NCI-H1694 treated with DMSO at 0.1 percent for 48 hours (cell line): ENCODE measurements around the gene MROH9.

ENCODE experiments used
- DNase-seq: peaks from one replicate; lab custom pipeline; 2025; lab: John Stamatoyannopoulos, UW

Gene MROH9

GRCh38 chr1:170967042-170967910, 31.9 kb downstream of the MROH9 start:
- DNase-seq: peak; percentile 22

GRCh38 chr1:170970256-170970655, 34.9 kb downstream of the MROH9 start:
- DNase-seq: no peak

GRCh38 chr1:170978371-170978910, 43.1 kb downstream of the MROH9 start:
- DNase-seq: no peak

GRCh38 chr1:170985406-170985805, 50.1 kb downstream of the MROH9 start:
- DNase-seq: no peak

DNA sequence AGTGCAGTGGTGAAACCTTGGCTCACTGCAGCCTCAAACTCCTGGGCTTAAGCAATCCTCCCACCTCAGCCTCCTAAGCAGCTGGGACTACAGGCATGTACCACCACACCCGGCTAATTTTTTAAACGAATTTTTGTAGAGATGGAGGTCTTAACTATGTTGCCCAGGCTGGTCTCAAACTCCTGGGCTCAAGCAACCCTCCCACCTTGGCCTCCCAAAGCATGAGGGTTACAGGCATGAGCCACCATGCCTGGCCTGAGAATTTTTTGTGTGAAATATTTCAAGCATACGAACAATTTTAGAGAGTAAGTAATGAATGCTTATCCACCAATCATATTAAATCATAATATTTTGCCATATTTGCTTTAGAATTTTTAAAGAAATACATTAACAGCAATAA, 51.6 kb downstream of the MROH9 start:
- DNase-seq: no peak

- no peak for DNase-seq
Measured at GRCh38 chr1:170987424-170987823, 52.1 kb downstream of the MROH9 start.

GRCh38 chr1:170993151-170993550, 57.8 kb downstream of the MROH9 start:
- no peak for DNase-seq

DNA sequence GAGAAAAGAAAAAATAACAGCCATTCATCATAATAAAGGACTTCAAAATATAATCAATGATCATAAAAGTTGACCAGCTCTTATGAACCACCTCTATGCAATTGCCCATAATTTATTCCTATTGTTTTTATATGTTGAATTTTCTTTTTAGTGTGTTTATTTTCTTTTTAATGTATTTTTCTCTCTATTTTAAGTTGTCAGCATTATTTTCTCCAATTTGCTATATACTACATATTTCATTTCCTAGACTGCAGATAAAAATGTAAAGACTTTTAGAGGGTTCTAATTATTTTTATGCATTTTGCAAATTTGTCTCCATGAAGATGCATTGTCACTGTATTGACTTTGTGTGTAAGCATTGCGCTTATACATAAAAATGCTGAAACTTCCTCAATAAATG, 58.4 kb downstream of the MROH9 start:
- DNase-seq: no peak

DNA sequence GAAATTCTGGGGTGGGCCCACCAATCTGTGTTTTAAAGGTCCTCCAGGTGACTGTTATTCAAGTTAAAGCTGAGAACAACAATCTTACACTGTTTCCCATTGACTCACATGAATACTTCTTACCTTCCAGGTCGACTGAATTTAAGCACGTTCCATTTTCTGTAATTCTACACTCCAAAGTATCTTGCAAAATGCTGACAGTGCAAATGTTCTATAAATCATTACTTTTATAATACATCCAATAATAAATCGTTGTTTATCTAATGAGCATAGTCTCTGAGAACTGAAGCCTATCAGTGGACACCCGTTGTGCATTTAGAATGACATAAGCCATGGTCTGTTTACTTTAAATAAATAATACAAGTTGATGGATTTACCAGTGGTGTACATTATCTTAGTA, 79.5 kb downstream of the MROH9 start:
- DNase-seq: no peak

GRCh38 chr1:171017426-171017825, 82.1 kb downstream of the MROH9 start:
- no peak for DNase-seq

- no peak for DNase-seq
Measured at GRCh38 chr1:171019971-171020370, 84.6 kb downstream of the MROH9 start.

DNA sequence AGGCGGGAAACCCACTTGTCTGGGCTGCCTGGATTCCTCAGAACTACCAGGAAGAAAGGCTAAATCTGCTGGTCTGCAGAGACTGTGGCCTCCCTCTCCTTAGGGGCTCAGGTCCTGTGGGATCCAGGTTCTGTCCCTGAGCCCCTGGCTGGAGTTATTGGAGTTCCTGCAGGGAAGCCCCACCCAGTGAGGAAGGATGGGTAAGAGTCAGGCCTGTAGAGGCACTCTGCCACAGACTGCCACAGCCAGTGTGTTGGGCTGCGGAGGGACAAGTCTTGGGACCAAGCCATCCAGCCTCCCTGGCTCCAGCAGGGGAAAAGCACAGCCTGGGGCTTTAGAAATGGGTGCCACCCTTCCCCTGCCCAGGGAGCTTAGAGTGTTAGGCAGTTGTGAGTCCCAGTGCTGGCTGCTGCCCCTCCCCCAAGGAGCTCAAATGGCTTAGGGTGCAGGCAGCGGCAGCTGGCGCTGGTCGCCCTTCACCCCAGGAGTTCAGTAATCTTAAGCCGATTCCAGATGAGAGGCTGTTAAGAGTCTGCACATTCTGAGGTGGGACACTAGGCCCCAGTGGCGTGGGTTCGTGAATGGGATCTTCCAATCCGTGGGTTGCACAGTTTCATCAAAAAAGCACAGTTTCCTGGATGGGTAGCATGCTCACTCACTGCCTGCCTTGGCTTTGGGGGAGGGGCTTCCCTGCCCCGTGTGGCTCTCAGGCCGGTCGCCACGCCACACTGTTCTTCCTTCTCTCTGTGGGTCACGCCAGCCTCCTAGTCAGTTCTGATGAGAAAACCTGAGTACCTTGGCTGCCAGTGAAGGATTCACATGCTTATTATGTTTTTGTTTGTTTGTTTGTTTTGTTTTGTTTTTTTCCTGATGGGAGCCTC, 97.7 kb downstream of the MROH9 start:
- DNase-seq: no peak

DNA sequence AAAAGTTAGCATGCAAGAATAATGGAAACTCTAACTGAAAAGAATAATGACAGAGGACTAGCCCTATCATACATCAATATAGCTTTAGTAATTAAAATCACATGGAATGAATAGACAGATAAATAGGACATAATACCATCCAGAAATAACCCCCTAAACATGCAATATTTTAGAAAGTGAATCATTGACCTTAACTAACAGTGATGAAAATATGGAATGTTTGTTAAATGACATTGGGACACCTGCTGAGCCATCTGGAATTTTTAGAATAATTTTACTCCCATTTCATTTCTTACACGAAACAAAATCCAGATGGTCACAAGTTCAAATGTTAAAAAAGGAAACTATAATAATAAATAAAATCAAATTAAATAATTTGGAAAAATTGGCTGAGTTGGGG, 102.3 kb downstream of the MROH9 start:
- no peak for DNase-seq

- DNase-seq: no peak
Measured at GRCh38 chr1:171038284-171038683, 103.0 kb downstream of the MROH9 start.

GRCh38 chr1:171048014-171048413, 112.7 kb downstream of the MROH9 start:
- no peak for DNase-seq

DNA sequence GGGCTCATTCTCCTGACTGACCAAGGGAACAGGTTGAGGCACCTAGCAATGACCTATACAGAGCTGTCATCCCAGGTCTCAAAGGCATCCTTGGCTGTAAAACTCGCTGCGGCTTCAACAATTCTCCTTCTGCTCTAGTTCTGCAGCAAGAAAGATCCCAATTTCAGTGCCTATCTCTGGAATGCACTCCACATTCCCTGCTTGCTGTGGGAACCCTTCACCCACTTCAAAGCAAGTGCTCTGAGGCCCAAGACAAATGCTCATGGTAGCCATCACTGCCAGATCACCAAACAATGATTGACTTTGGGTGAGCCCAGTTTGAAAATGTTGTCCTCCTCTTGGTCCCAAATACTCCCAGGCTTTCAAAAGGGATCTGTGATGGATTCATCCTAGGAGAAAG, 117.6 kb downstream of the MROH9 start:
- no peak for DNase-seq

DNA sequence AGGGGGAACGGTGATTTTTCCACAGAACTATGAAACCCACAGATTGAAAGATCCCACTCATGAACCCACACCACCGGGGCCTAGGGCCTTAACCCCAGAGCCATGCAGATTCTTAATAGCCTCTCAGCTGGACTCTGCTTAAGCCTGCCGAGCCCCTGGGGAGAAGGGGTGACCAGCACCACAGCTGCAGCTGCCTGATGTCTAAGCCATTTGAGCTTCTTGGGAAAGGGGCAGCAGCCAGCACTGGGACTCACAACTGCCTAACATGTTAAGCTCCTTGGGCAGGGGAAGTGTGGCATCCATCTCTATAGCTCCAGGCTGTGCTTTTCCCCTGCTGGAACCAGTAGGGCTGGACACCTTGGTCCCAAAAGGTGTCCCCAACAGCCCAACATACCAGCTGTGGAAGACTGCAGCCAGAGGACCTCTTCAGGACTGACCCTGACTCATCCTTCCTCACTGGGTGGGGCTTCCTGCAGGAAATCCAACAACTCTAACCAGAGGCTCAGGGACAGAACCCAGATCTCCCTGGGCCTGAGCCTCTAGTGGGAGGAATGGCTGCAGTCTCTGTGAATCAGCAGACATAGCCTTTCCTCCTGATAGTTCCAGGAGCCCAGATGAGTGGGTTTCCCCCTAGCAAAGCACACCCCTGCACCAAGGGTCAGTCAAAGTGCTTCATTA, 120.8 kb downstream of the MROH9 start:
- no peak for DNase-seq

DNA sequence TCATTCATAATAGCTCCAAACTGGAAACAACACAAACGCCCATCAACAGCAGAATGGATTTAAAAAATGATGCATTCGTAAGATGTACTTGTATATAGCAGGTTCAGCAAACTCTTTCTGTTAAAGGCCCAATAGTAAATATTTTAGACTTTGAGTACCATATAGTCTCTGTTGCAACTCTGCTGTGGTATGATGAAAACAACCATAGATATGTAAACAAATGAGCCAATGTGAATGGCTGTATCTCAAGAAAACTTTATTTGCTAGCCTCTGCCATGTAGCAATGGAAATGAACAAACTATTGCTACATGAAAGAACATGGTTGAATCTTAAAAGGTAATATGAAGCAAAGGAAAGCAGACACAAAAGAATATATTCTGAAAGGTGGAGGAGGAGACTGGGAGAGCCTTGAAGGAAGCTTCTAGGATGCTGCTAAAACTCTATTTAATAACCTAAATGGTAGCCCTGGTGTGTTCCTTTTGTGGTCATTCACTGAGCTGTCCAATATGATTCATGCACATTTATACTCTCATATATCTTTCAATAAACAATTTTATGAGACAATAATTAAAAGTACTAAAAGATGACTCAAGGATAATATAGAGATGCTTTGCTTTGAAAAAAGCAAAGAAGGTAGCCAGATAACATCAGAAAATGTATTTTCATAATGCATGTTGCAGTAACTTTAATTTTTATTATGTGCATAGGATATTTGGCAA, 126.2 kb downstream of the MROH9 start:
- no peak for DNase-seq

- no peak for DNase-seq
Measured at GRCh38 chr1:171062902-171063301, 127.6 kb downstream of the MROH9 start.

DNA sequence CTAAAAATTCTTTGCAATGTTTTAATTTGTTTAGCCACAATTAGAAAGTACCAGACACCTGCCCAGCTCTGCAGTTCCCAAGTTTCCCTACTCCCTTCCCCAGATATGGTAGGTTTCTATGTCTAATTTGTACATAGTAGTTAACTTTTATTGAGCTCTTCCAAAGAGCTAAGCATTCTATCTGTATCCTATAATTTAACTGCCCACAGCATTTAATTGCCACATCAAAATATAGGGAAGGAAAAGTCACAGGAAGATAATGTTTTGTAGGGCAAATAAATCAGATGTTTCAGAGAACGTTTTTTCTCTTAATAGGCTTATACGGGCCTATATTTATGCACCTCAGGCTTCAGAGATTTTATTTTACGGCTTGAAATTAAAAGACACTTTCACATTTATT, 139.7 kb downstream of the MROH9 start:
- no peak for DNase-seq

DNA sequence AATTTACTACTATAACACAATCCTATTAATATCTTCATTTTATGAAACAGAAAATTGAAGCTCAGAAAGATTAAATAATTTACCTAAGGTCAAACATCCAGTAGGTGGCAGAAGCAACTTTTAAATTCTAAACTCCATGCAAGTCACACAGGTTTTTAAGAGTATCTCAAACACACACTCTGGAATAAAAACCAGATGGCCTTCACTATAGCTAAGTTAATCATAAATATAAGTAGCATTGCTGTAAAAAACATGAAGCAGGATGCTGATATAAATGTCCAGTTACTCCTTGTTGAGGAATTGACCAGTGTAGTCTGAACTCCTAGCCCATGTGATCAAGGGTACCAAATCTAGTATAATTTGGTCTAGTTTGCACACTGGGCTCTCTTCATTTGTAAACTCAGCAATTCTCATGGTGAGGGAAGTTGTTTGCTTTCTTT, 146.0 kb downstream of the MROH9 start:
- DNase-seq: no peak
